Neural crest cell (in vitro differentiated cells): Measurements from ENCODE around the gene ATP9B. TPM values are rescaled to one million over a fixed set of nuclear protein-coding genes. Genes with fewer than 3 reads are reported as not detected.

Source experiments
- DNase-seq: peaks from one replicate; pipeline ENCODE4 v3.0.0; 2021; ENCODE audit warnings: low read depth, mixed read lengths, low spot score
- H3K27ac Mint-ChIP-seq: one replicate; pipeline ENCODE4 v1.8.0; 2021; ENCODE audit warnings: mild to moderate bottlenecking, mixed read lengths; ENCODE audit not compliant: unreplicated experiment
- H3K27me3 Mint-ChIP-seq: 2 replicates; pipeline ENCODE4 v1.8.0; 2021; ENCODE audit warnings: low read depth, mild to moderate bottlenecking, mixed read lengths
- H3K36me3 Mint-ChIP-seq: 2 replicates; pipeline ENCODE4 v1.8.0; 2021; ENCODE audit warnings: low read depth, mild to moderate bottlenecking, mixed read lengths
- H3K4me1 Mint-ChIP-seq: 2 replicates; pipeline ENCODE4 v1.8.0; 2021; ENCODE audit warnings: mixed read lengths
- H3K4me3 Mint-ChIP-seq: one replicate; pipeline ENCODE4 v1.8.0; 2021; ENCODE audit warnings: mild to moderate bottlenecking, mixed read lengths
- H3K9me3 Mint-ChIP-seq: 2 replicates; pipeline ENCODE4 v1.8.0; 2021; ENCODE audit warnings: mixed read lengths
- CTCF ChIP-seq: fragments of 200-600 bp; sonication (generic); conservative IDR thresholded peaks from 2 replicates; pipeline ENCODE4 v1.5.0; 2021; ENCODE audit warnings: antibody characterized with exemption, mild to moderate bottlenecking
- total RNA-seq: library from RNA; stranded (reverse); gene quantifications from 2 replicates; pipeline ENCODE4 v1.2.1, GENCODE V29; 2021

Gene ATP9B
- total RNA-seq, 1 donor from 2014 or later = 32.9 TPM

DNA sequence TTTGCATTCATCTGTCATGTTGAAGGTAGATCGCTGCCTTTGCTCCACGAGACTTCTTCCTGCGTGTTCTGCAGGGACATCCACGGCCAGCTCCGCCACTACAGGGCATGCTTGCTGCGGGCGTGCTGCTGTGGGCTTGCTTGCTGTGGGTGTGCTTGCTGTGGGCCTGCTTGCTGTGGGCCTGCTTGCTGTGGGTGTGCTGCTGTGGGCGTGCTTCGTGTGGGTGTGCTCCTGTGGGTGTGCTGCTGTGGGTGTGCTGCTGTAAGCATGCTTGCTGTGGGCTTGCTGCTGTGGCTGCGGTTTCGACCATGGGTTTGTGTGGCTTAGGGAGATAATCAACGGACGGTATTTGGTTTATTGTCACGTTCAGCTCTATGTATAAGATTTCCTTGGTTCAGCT, 165.2 kb downstream of the ATP9B start:
- H3K4me1 Mint-ChIP-seq = peaks cover 6% of the 10 kb centered on the region
- TF ChIP-seq CTCF = no peak
- peaks cover 14% of the 10 kb centered on the region for H3K36me3 Mint-ChIP-seq
- H3K4me3 Mint-ChIP-seq = no peak overlapping the region
- H3K27me3 Mint-ChIP-seq = no peaks in the 10 kb centered on the region
- H3K27ac Mint-ChIP-seq = no peak overlapping the region
- no peak for DNase-seq
- no peaks in the 10 kb centered on the region for H3K9me3 Mint-ChIP-seq

DNA sequence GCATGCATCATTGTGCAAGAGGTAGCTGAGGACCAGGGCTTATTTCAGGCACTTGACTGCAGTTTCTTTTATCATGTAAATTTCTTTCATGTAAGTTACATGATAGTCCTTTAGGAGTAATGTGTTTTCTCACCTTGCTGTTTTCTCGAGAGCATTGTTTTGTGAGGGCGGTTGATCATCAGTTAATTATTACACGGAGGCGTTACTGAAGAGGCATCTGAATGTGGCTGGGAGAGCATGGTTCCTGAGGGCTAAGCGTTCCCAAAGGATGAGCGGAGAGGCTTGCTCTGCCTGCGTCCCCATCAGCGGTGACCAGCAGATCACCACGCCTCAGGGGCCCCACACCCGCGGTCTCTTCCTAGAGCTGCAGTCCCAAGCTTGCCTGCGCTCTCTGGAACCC, 170.4 kb downstream of the ATP9B start:
- Mint-ChIP-seq H3K9me3 (no peaks in the 10 kb centered on the region), H3K36me3 (peaks cover 3% of the 10 kb centered on the region), H3K4me1 (peaks cover 38% of the 10 kb centered on the region), H3K27ac (peak overlapping the region; percentile 4), H3K27me3 (no peaks in the 10 kb centered on the region), H3K4me3 (no peak overlapping the region)
- no peak for DNase-seq
- no peak for TF ChIP-seq CTCF

GRCh38 chr18:79241755-79242154, 172.6 kb downstream of the ATP9B start:
- Mint-ChIP-seq H3K4me3 (no peak overlapping the region), H3K27me3 (no peaks in the 10 kb centered on the region), H3K36me3 (peaks cover 3% of the 10 kb centered on the region), H3K27ac (no peak overlapping the region), H3K4me1 (peaks cover 48% of the 10 kb centered on the region), H3K9me3 (no peaks in the 10 kb centered on the region)
- no peak for DNase-seq
- no peak for TF ChIP-seq CTCF

DNA sequence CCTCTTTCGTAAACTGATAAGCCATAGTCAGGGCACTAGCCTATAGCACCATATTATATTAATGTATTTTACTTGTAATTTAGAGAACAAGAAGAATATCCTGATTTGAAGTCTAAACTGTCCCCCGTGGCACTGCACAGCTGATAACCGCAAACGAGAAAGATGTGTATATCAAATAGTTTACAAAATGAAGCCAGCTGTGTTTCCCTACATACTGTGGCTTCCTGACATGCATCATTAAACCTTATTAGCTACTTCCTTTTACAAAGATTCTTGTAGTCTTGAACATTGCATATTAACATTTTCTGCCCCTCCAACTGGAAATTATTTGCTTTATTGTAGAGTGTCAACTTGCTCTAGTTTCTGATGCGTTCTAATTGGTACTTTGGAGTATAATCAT, 173.1 kb downstream of the ATP9B start:
- peaks cover 53% of the 10 kb centered on the region for H3K4me1 Mint-ChIP-seq
- DNase-seq = no peak
- no peak overlapping the region for H3K27ac Mint-ChIP-seq
- H3K36me3 Mint-ChIP-seq = peaks cover 3% of the 10 kb centered on the region
- H3K4me3 Mint-ChIP-seq = no peak overlapping the region
- H3K27me3 Mint-ChIP-seq = no peaks in the 10 kb centered on the region
- no peaks in the 10 kb centered on the region for H3K9me3 Mint-ChIP-seq
- TF ChIP-seq CTCF = no peak

DNA sequence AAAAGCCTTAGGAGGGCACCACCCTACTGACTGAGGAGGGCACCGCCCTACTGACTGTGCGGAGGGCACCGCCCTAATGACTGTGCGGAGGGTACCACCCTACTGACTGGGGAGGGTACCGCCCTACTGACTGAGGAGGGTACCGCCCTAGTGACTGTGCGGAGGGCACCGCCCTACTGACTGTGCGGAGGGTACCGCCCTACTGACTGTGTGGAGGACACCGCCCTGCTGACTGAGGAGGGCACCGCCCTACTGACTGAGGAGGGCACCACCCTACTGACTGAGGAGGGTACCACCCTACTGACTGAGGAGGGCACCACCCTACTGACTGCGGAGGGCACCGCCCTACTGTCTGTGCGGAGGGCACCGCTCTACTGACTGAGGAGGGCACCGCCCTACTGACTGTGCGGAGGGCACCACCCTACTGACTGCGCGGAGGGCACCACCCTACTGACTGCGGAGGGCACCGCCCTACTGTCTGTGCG, 176.4 kb downstream of the ATP9B start:
- no peak for TF ChIP-seq CTCF
- Mint-ChIP-seq H3K27ac (no peak overlapping the region), H3K27me3 (no peaks in the 10 kb centered on the region), H3K4me1 (peaks cover 64% of the 10 kb centered on the region), H3K9me3 (no peaks in the 10 kb centered on the region), H3K36me3 (no peaks in the 10 kb centered on the region), H3K4me3 (no peak overlapping the region)
- no peak for DNase-seq
